Loucy (cell line): Measurements from ENCODE around the gene FGFBP1.

ENCODE experiments used
- CTCF ChIP-seq: fragments of 200-600 bp; sonication (generic); conservative IDR thresholded peaks from 2 replicates; pipeline ENCODE4 v1.5.1; 2014; ENCODE audit warnings: mild to moderate bottlenecking, antibody characterized with exemption, low read length
- EZH2phosphoT487 ChIP-seq: fragments of 200-600 bp; IDR thresholded peaks from 2 replicates; pipeline ENCODE4 v1.6.1; 2018; ENCODE audit warnings: antibody characterized with exemption, mild to moderate bottlenecking, moderate library complexity, borderline replicate concordance

GRCh38 chr4:15971068-15971801, 32.7 kb upstream of the FGFBP1 start:
- no peak for TF ChIP-seq EZH2phosphoT487
- no peak for TF ChIP-seq CTCF
